Body of pancreas (tissue), 4 donors: ENCODE measurements around the gene HSFX4.
"Not testable (repeated sequence)": the region's sequence is repeated elsewhere in the genome, so short reads cannot be mapped to it uniquely, and the experiment has no call there.

Source experiments
- CTCF ChIP-seq, 7 experiments: fragments of 450-650 bp in 4 of 7; fragments of 200-600 bp in 3 of 7; sonication (generic) in 3 of 7; IDR thresholded peaks; one replicate each; pipeline ENCODE4 v1.5.1; 2016 to 2019; ENCODE audit warnings: antibody characterized with exemption in 7 of 7
- POLR2A ChIP-seq, 3 donors: fragments of 450-650 bp; IDR thresholded peaks; one replicate each; pipeline ENCODE4 v1.6.1; 2016; ENCODE audit warnings: antibody characterized with exemption in 3 of 3, mild to moderate bottlenecking in 2 of 3

GRCh38 chrX:149940674-149941024, 11.3 kb downstream of the HSFX4 start:
- peak in 6 of 7 experiments; percentile 15 to 74 (median 64) for TF ChIP-seq CTCF (IDR thresholded peaks at IDR 0.05)
- not testable (repeated sequence) for TF ChIP-seq POLR2A (IDR thresholded peaks at IDR 0.05)
